ENCODE data around the gene MTFR1L. TPM values are rescaled to one million over a fixed set of nuclear protein-coding genes. Genes with fewer than 3 reads are reported as not detected.
A peak's percentile ranks its signal among the peaks of the same experiment; 100 is the strongest.

MTFR1L gene
- total and polyA plus RNA-seq, 9 of the 15 experiments (the other 6 are each of a cell fraction or from before 2014, with no cell fraction given) = 41.4 to 98.5 (median 53.7) TPM

DNA sequence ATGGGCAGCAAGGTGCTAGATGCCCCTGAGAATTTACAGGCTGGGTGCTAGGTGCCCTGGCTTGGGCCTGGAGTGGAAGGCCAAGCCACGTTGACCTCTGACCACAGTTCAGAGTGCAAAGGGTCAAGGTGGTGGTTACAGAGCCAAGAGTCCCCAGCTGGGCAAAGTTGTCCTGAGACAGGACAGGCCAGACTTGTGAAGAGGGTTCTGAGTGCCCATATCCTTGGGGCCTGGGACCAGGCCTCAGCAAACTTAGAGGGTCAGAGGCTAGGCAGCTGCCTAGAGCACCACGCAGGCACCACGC lies 38.7 kb upstream of the MTFR1L start:
- ATAC-seq = no peak; the same call in 2 of the 3 replicates

DNA sequence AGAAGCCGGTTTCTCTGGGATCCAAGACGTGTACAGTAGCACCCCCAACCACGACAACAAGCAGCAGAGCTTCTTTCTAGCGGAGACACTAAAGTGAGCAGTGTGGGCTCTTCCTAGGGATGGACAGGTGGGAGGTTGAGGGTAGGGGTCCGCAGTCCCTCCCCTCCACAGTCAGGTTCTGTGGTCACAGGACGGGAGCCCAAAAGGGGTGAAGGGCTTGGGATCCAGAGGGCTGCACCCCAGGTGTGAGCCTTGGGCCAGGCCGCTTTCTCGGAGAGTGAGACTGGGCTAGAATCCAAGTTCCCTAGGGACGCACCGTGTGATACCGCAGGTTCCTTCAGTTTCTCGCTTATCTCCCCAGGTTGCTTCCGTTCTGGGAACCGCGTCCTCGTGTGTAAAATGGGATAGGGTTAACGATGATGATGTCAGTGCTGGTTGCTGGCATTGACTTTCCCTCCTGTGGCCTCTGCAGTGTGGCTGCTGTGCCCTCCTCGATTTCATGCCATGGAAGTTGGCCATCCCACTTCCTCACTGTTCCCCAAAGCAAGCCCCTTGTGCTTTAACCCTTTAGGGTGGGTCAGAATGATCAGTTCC lies 37.0 kb upstream of the MTFR1L start:
- Histone ChIP-seq H3K4me1 (replicated peaks in 1 of 2; ENCODE audit: control insufficient read depth in 2 of 2, insufficient read depth in 2 of 2, low read length in 2 of 2) (peaks cover 33 to 44% of the 10 kb centered on the region in 2 experiments), H4K20me1 (replicated peaks; ENCODE audit: control insufficient read depth, insufficient read depth, low read length) (0 out of 2 replicates have a peak, but pooled peaks cover 5% of the 10 kb centered on the region), H3K9me1 (ENCODE audit: control insufficient read depth, insufficient read depth, low read length) (peaks cover 3% of the 10 kb centered on the region), H3K27me3 (ENCODE audit: control insufficient read depth in 2 of 2, insufficient read depth in 2 of 2, low read length in 2 of 2) (peaks cover 0 to 7% of the 10 kb centered on the region in 2 experiments; a peak in 4 of 5 replicates), H3K4me3 (no peak overlapping the region), H3K27ac (ENCODE audit: extremely low read depth, low read depth, low read length) (peak overlapping the region; percentile 17; the same call in 1 of the 3 replicates), H3K9me3 (replicated peaks; ENCODE audit: control insufficient read depth, insufficient read depth, low read depth, low read length) (no peaks in the 10 kb centered on the region), H3K4me2 (ENCODE audit: insufficient read depth, low read length) (peak overlapping the region; percentile 36; the same call in 1 of the 2 replicates), H3K36me3 (ENCODE audit: control insufficient read depth, insufficient read depth, low read length) (no peaks in the 10 kb centered on the region), H3K9ac (ENCODE audit: insufficient read depth in 1 of 2, low read depth in 2 of 2, low read length in 2 of 2) (peak overlapping the region in 1 of 2 experiments; percentile 61; a peak in 1 of 4 replicates), H3K79me2 (ENCODE audit: control insufficient read depth, insufficient read depth, low read length) (no peaks in the 10 kb centered on the region), H2AFZ (ENCODE audit: low read depth, low read length) (peak overlapping the region; percentile 27)
- intact Hi-C loops (cut with micrococcal nuclease) = no loop called here
- in situ Hi-C loops (cut with MboI) = no loop called here
- FAIRE-seq = peak; percentile 87
- WGBS (ENCODE audit: insufficient coverage, low coverage, missing lambda C conversion rate) = 9% methylated on average over 18 of the region's 18 CpGs
- CTCF ChIA-PET (ENCODE audit: low intra/inter-chr PET ratio) = no interaction called here
- no TSS peak for BruUV-seq (replicated peaks)
- POLR2A ChIA-PET = interaction anchor here (0.6 to 1.5 kb wide), 5 partner anchors 11 to 376 kb away, joined by 3 to 6 read pairs (median 4); no protein-coding TSS in a partner anchor
- peak; percentile 81 to 88 (median 88) for DNase-seq (ENCODE audit: extremely low read depth in 1 of 4, low spot score in 3 of 4)
- ATAC-seq = peak; percentile 71
- TF ChIP-seq KDM5B (IDR thresholded peaks at IDR 0.05; ENCODE audit: insufficient replicate concordance, low read depth, low read length) (no peak), SRSF3 (IDR thresholded peaks at IDR 0.05; ENCODE audit: insufficient read depth, low read length) (no peak), ARID2 (IDR thresholded peaks at IDR 0.05) (no peak), HDAC1 (IDR thresholded peaks at IDR 0.05) (peak in 1 of 2 experiments; percentile 51; a peak in 1 of 4 replicates), PCBP1 (IDR thresholded peaks at IDR 0.05; ENCODE audit: low read depth, low read length, poor library complexity, severe bottlenecking) (no peak)
- TF ChIP-seq, protein P1, sequence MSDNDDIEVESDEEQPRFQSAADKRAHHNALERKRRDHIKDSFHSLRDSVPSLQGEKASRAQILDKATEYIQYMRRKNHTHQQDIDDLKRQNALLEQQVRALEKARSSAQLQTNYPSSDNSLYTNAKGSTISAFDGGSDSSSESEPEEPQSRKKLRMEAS (CRISPR knock-in tag; IDR thresholded peaks at IDR 0.05) = peak; percentile 81
- TF ChIP-seq, protein P2, sequence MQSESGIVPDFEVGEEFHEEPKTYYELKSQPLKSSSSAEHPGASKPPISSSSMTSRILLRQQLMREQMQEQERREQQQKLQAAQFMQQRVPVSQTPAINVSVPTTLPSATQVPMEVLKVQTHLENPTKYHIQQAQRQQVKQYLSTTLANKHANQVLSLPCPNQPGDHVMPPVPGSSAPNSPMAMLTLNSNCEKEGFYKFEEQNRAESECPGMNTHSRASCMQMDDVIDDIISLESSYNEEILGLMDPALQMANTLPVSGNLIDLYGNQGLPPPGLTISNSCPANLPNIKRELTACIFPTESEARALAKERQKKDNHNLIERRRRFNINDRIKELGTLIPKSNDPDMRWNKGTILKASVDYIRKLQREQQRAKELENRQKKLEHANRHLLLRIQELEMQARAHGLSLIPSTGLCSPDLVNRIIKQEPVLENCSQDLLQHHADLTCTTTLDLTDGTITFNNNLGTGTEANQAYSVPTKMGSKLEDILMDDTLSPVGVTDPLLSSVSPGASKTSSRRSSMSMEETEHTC (IDR thresholded peaks at IDR 0.05) = peak; percentile 83; the same call in 1 of the 2 replicates
- TF ChIP-seq, protein P3, sequence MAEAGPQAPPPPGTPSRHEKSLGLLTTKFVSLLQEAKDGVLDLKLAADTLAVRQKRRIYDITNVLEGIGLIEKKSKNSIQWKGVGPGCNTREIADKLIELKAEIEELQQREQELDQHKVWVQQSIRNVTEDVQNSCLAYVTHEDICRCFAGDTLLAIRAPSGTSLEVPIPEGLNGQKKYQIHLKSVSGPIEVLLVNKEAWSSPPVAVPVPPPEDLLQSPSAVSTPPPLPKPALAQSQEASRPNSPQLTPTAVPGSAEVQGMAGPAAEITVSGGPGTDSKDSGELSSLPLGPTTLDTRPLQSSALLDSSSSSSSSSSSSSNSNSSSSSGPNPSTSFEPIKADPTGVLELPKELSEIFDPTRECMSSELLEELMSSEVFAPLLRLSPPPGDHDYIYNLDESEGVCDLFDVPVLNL (CRISPR knock-in tag; IDR thresholded peaks at IDR 0.05; ENCODE audit: low read depth) = 0 out of 2 replicates have a peak, but pooled peaks have one; percentile 17

More for the DNA sequence above, 38.7 kb upstream of the MTFR1L start:
- WGBS (ENCODE audit: insufficient coverage, low coverage, missing lambda C conversion rate) = 60% methylated on average over 3 of the region's 3 CpGs
- in situ Hi-C loops (cut with MboI) (no loop called here), intact Hi-C loops (cut with micrococcal nuclease) (no loop called here)
- Histone ChIP-seq H3K27ac (ENCODE audit: extremely low read depth, low read depth, low read length) (no peak overlapping the region), H3K79me2 (ENCODE audit: control insufficient read depth, insufficient read depth, low read length) (no peaks in the 10 kb centered on the region), H3K4me2 (ENCODE audit: insufficient read depth, low read length) (no peak overlapping the region), H3K27me3 (ENCODE audit: control insufficient read depth in 2 of 2, insufficient read depth in 2 of 2, low read length in 2 of 2) (no peaks in the 10 kb centered on the region; a peak in 1 of 5 replicates), H4K20me1 (replicated peaks; ENCODE audit: control insufficient read depth, insufficient read depth, low read length) (no peaks in the 10 kb centered on the region), H2AFZ (ENCODE audit: low read depth, low read length) (no peak overlapping the region), H3K9me3 (replicated peaks; ENCODE audit: control insufficient read depth, insufficient read depth, low read depth, low read length) (no peaks in the 10 kb centered on the region), H3K4me3 (no peak overlapping the region), H3K36me3 (ENCODE audit: control insufficient read depth, insufficient read depth, low read length) (no peaks in the 10 kb centered on the region), H3K9ac (ENCODE audit: insufficient read depth in 1 of 2, low read depth in 2 of 2, low read length in 2 of 2) (peak overlapping the region in 1 of 2 experiments; percentile 80; a peak in 2 of 4 replicates), H3K9me1 (ENCODE audit: control insufficient read depth, insufficient read depth, low read length) (peaks cover 3% of the 10 kb centered on the region), H3K4me1 (replicated peaks in 1 of 2; ENCODE audit: control insufficient read depth in 2 of 2, insufficient read depth in 2 of 2, low read length in 2 of 2) (peaks cover 33 to 47% of the 10 kb centered on the region in 2 experiments)
- BruUV-seq (replicated peaks) = no TSS peak
- DNase-seq (ENCODE audit: extremely low read depth in 1 of 4, low spot score in 3 of 4) (no peak), FAIRE-seq (no peak)
- POLR2A ChIA-PET = interaction anchor here (0.6 to 1.3 kb wide), 3 partner anchors 23 to 115 kb away, joined by 3 to 9 read pairs (median 3); no protein-coding TSS in a partner anchor
- CTCF ChIA-PET (ENCODE audit: low intra/inter-chr PET ratio) = no interaction called here
- TF ChIP-seq L3MBTL2 (IDR thresholded peaks at IDR 0.05) (peak; percentile 21; the same call in 1 of the 2 replicates), NR2C1 (IDR thresholded peaks at IDR 0.05) (peak; percentile 90), NR2C1 (tag; IDR thresholded peaks at IDR 0.05) (peak; percentile 92), ZNF584 (CRISPR knock-in tag; IDR thresholded peaks at IDR 0.05; ENCODE audit: low read depth) (0 out of 2 replicates have a peak, but pooled peaks have one; percentile 6), SMAD4 (CRISPR knock-in tag; conservative IDR thresholded peaks at IDR 0.05) (peak; percentile 15; the same call in 1 of the 2 replicates), NR2C2 (CRISPR knock-in tag; IDR thresholded peaks at IDR 0.05) (peak; percentile 60), NR2C2 (tag; IDR thresholded peaks at IDR 0.05) (peak; percentile 87), MECOM (CRISPR knock-in tag; IDR thresholded peaks at IDR 0.05) (no peak)
